H9 (cell line): ENCODE data around the gene RAD50. TPM values are rescaled to one million over a fixed set of nuclear protein-coding genes. Genes with fewer than 3 reads are reported as not detected.

Experiments used
- DNase-seq: peaks from one replicate; pipeline ENCODE4 v3.0.0-alpha.2; 2017
- H2AFZ ChIP-seq: one replicate; pipeline ENCODE4 v1.6.1; 2013; ENCODE audit warnings: mild to moderate bottlenecking, low read length, control low read depth, moderate library complexity
- H2AK5ac ChIP-seq: 2 replicates; pipeline ENCODE4 v1.6.1; 2013; ENCODE audit warnings: low read length, control low read depth, mixed read lengths; ENCODE audit not compliant: insufficient read length
- H2BK120ac ChIP-seq: one replicate; pipeline ENCODE4 v1.6.1; 2013; ENCODE audit warnings: low read depth, mild to moderate bottlenecking, low read length, control low read depth, inconsistent platforms; ENCODE audit not compliant: poor library complexity, severe bottlenecking
- H2BK12ac ChIP-seq: 2 replicates; pipeline ENCODE4 v1.6.1; 2013; ENCODE audit warnings: low read length, control low read depth, mixed read lengths, low read depth; ENCODE audit not compliant: insufficient read length
- H2BK15ac ChIP-seq: 2 replicates; pipeline ENCODE4 v1.6.1; 2013; ENCODE audit warnings: low read depth, low read length, control low read depth
- H2BK20ac ChIP-seq: one replicate; pipeline ENCODE4 v1.6.1; 2013; ENCODE audit warnings: low read depth, mild to moderate bottlenecking, low read length, control low read depth, inconsistent platforms; ENCODE audit not compliant: poor library complexity, severe bottlenecking
- H2BK5ac ChIP-seq: 2 replicates; pipeline ENCODE4 v1.6.1; 2013; ENCODE audit warnings: low read length, control low read depth, mixed read lengths; ENCODE audit not compliant: insufficient read length
- H3K14ac ChIP-seq: 2 replicates; pipeline ENCODE4 v1.6.1; 2013; ENCODE audit warnings: low read length, control low read depth; ENCODE audit not compliant: insufficient read depth
- H3K18ac ChIP-seq: 2 replicates; pipeline ENCODE4 v1.6.1; 2013; ENCODE audit warnings: low read depth, mild to moderate bottlenecking, mixed read lengths, low read length, control low read depth; ENCODE audit not compliant: insufficient read length
- H3K23ac ChIP-seq: 2 replicates; pipeline ENCODE4 v1.6.1; 2013; ENCODE audit warnings: low read length, control low read depth, mixed read lengths, low read depth; ENCODE audit not compliant: insufficient read length
- H3K23me2 ChIP-seq: 2 replicates; pipeline ENCODE4 v1.6.1; 2013; ENCODE audit warnings: low read depth, mild to moderate bottlenecking, mixed read lengths, low read length, control low read depth; ENCODE audit not compliant: insufficient read length, poor library complexity, severe bottlenecking
- H3K27ac ChIP-seq: 2 replicates; pipeline ENCODE4 v1.5.1; 2013; ENCODE audit warnings: low read length, control low read depth, mixed read lengths, low read depth; ENCODE audit not compliant: insufficient read length
- H3K27me3 ChIP-seq: 2 replicates; pipeline ENCODE4 v1.6.1; 2013; ENCODE audit warnings: low read length, control low read depth, inconsistent platforms; ENCODE audit not compliant: insufficient read depth
- H3K4ac ChIP-seq: 2 replicates; pipeline ENCODE4 v1.6.1; 2013; ENCODE audit warnings: low read depth, mild to moderate bottlenecking, control low read depth, inconsistent platforms, low read length, moderate library complexity
- H3K4me1 ChIP-seq: 2 replicates; pipeline ENCODE4 v1.6.1; 2013; ENCODE audit warnings: low read length, control low read depth, inconsistent platforms; ENCODE audit not compliant: insufficient read depth
- H3K4me2 ChIP-seq: 2 replicates; pipeline ENCODE4 v1.6.1; 2013; ENCODE audit warnings: low read length, control low read depth, mixed read lengths; ENCODE audit not compliant: insufficient read length, insufficient read depth
- H3K56ac ChIP-seq: 2 replicates; pipeline ENCODE4 v1.6.1; 2013; ENCODE audit warnings: low read depth, mild to moderate bottlenecking, mixed read lengths, low read length, control low read depth; ENCODE audit not compliant: insufficient read length
- H3K79me1 ChIP-seq: 2 replicates; pipeline ENCODE4 v1.6.1; 2013; ENCODE audit warnings: low read depth, mild to moderate bottlenecking, moderate library complexity, low read length, control low read depth, inconsistent platforms; ENCODE audit not compliant: insufficient read depth, poor library complexity, severe bottlenecking
- H3K79me2 ChIP-seq: 2 replicates; pipeline ENCODE4 v1.6.1; 2013; ENCODE audit warnings: low read length, control low read depth, inconsistent platforms; ENCODE audit not compliant: insufficient read depth
- H3K9ac ChIP-seq: 2 replicates; pipeline ENCODE4 v1.6.1; 2013; ENCODE audit warnings: low read length, control low read depth, mixed read lengths; ENCODE audit not compliant: insufficient read length; ENCODE audit errors: extremely low read depth
- H3K9me3 ChIP-seq: one replicate; pipeline ENCODE4 v1.6.1; 2013; ENCODE audit warnings: low read depth, low read length, inconsistent platforms; ENCODE audit not compliant: control insufficient read depth
- H3T11ph ChIP-seq: one replicate; pipeline ENCODE4 v1.6.1; 2013; ENCODE audit warnings: mild to moderate bottlenecking, low read length, control low read depth, inconsistent platforms
- H4K20me1 ChIP-seq: one replicate; pipeline ENCODE4 v1.6.1; 2013; ENCODE audit not compliant: control insufficient read depth, insufficient read length, insufficient read depth
- H4K5ac ChIP-seq: 2 replicates; pipeline ENCODE4 v1.6.1; 2013; ENCODE audit warnings: low read depth, mild to moderate bottlenecking, mixed read lengths, low read length, control low read depth; ENCODE audit not compliant: insufficient read length
- H4K8ac ChIP-seq: replicated peaks from 2 replicates; pipeline ENCODE4 v1.6.1; 2013; ENCODE audit warnings: low read length, control low read depth, mixed read lengths, low read depth; ENCODE audit not compliant: insufficient read length
- H4K91ac ChIP-seq: 2 replicates; pipeline ENCODE4 v1.6.1; 2013; ENCODE audit warnings: low read depth, mild to moderate bottlenecking, moderate library complexity, mixed read lengths, low read length, control low read depth; ENCODE audit not compliant: insufficient read length
- H3K27ac Mint-ChIP-seq, 3 experiments: 2 replicates in 2 of 3; 3 replicates in 1 of 3; pipeline ENCODE4 v1.8.0; 2020 to 2021; ENCODE audit warnings: mixed read lengths in 3 of 3, mild to moderate bottlenecking in 1 of 3, moderate library complexity in 1 of 3
- H3K27me3 Mint-ChIP-seq: 2 replicates; pipeline ENCODE4 v1.8.0; 2021; ENCODE audit warnings: low read depth, mild to moderate bottlenecking, moderate library complexity, mixed read lengths
- H3K36me3 Mint-ChIP-seq, 3 experiments: 2 replicates in 2 of 3; 3 replicates in 1 of 3; pipeline ENCODE4 v1.8.0; 2020 to 2021; ENCODE audit warnings: low read depth in 3 of 3, mixed read lengths in 3 of 3; ENCODE audit not compliant: insufficient read depth in 1 of 3
- H3K4me1 Mint-ChIP-seq, 2 experiments: 2 replicates each; pipeline ENCODE4 v1.8.0; 2020; ENCODE audit warnings: mixed read lengths in 2 of 2
- H3K4me3 Mint-ChIP-seq, 2 experiments: 2 replicates in 1 of 2; 3 replicates in 1 of 2; pipeline ENCODE4 v1.8.0; 2020 to 2021; ENCODE audit warnings: mild to moderate bottlenecking in 2 of 2, mixed read lengths in 2 of 2, moderate library complexity in 1 of 2
- H3K9me3 Mint-ChIP-seq, 2 experiments: 2 replicates in 1 of 2; 3 replicates in 1 of 2; pipeline ENCODE4 v1.8.0; 2020; ENCODE audit warnings: mild to moderate bottlenecking in 2 of 2, mixed read lengths in 2 of 2, moderate library complexity in 1 of 2
- WGBS: extraction: QIAGEN DNeasy Blood & Tissue Kit; methylation state at CpG from one replicate; pipeline ENCODE4 v1.1.7; 2013; ENCODE audit warnings: missing lambda C conversion rate, low lambda C conversion rate, mixed read lengths; ENCODE audit not compliant: insufficient read length; ENCODE audit errors: extremely low coverage; 5-methylcytosine and 5-hydroxymethylcytosine counted together
- total RNA-seq: library from RNA; stranded (reverse); gene quantifications from 2 replicates; pipeline ENCODE4 v1.2.1, GENCODE V29; 2021
- TF ChIP-seq, protein P1 (sequence below): fragments of 200-600 bp; sonication (generic); conservative IDR thresholded peaks from 3 replicates; pipeline ENCODE4 v1.8.0; 2021; ENCODE audit warnings: antibody characterized with exemption, mild to moderate bottlenecking

Gene RAD50
- total RNA-seq, 1 experiment from 2014 or later, result 46.1 TPM

DNA sequence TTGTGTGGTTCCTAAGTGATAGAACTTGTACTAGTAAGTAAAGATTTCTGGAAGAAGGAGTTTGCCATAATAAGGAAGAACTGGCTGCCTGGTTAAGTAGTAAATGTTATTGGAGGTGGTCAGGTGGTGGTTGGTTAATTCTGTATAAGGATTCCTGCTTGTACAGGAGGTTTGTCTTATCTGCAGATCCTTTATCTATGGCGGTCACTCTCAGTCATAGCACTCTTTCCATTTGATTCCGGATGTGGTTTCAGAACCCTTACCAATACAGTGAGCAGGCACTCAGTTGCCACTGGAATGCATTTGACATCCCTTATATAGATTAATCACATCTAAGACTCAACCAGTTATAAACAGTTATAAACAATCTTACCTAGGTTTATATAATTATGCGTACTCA is 50.3 kb downstream of the RAD50 start:
- no peaks in the 10 kb centered on the region for H4K20me1 ChIP-seq
- no peak overlapping the region for H2BK5ac ChIP-seq
- H2BK15ac ChIP-seq, result no peak overlapping the region
- no peaks in the 10 kb centered on the region for H3K27me3 ChIP-seq
- no peak overlapping the region for H2AFZ ChIP-seq
- H2BK120ac ChIP-seq, result no peak overlapping the region
- H3K14ac ChIP-seq, result no peak overlapping the region
- H3K9me3 Mint-ChIP-seq, result peaks cover 2 to 10% of the 10 kb centered on the region in 2 experiments; a peak in 3 of 5 replicates
- H3K23me2 ChIP-seq, result no peaks in the 10 kb centered on the region
- no peaks in the 10 kb centered on the region for H3K27me3 Mint-ChIP-seq
- no peaks in the 10 kb centered on the region for H3K79me2 ChIP-seq
- no peak overlapping the region for H3K4me2 ChIP-seq
- no peaks in the 10 kb centered on the region for H3K79me1 ChIP-seq
- H4K91ac ChIP-seq, result no peak overlapping the region
- H3K18ac ChIP-seq, result no peak overlapping the region
- H2BK12ac ChIP-seq, result no peak overlapping the region
- no peak overlapping the region for H3K4ac ChIP-seq
- no peak overlapping the region for H2BK20ac ChIP-seq
- H3K56ac ChIP-seq, result no peak overlapping the region
- H3K27ac Mint-ChIP-seq, result no peak overlapping the region
- no peak overlapping the region for H3K4me3 Mint-ChIP-seq
- H3K23ac ChIP-seq, result no peak overlapping the region
- H4K5ac ChIP-seq, result no peak overlapping the region
- no peak overlapping the region for H3K27ac ChIP-seq
- no peaks in the 10 kb centered on the region for H3K4me1 Mint-ChIP-seq
- no peaks in the 10 kb centered on the region for H3K4me1 ChIP-seq
- DNase-seq, result no peak
- H2AK5ac ChIP-seq, result no peak overlapping the region
- no CpG with 5 or more reads among the region's 3 CpGs for WGBS
- no peak overlapping the region for H4K8ac ChIP-seq
- H3K9ac ChIP-seq, result no peak overlapping the region
- no peak overlapping the region for H3T11ph ChIP-seq
- no peaks in the 10 kb centered on the region for H3K9me3 ChIP-seq
- H3K36me3 Mint-ChIP-seq, result peaks cover 20 to 84% (median 69%) of the 10 kb centered on the region in 3 experiments
- TF ChIP-seq, protein P1, sequence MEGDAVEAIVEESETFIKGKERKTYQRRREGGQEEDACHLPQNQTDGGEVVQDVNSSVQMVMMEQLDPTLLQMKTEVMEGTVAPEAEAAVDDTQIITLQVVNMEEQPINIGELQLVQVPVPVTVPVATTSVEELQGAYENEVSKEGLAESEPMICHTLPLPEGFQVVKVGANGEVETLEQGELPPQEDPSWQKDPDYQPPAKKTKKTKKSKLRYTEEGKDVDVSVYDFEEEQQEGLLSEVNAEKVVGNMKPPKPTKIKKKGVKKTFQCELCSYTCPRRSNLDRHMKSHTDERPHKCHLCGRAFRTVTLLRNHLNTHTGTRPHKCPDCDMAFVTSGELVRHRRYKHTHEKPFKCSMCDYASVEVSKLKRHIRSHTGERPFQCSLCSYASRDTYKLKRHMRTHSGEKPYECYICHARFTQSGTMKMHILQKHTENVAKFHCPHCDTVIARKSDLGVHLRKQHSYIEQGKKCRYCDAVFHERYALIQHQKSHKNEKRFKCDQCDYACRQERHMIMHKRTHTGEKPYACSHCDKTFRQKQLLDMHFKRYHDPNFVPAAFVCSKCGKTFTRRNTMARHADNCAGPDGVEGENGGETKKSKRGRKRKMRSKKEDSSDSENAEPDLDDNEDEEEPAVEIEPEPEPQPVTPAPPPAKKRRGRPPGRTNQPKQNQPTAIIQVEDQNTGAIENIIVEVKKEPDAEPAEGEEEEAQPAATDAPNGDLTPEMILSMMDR, result no peak
